A172 (cell line): ENCODE data around the gene FCHSD2. TPM values are rescaled to one million over a fixed set of nuclear protein-coding genes. Genes with fewer than 3 reads are reported as not detected.
"Not testable (repeated sequence)": the region's sequence is repeated elsewhere in the genome, so short reads cannot be mapped to it uniquely, and the experiment has no call there.

Source experiments
- DNase-seq: peaks from one replicate; pipeline ENCODE4 v3.0.0-alpha.2; 2015; ENCODE audit warnings: low spot score
- total RNA-seq: library from RNA; depleted of rRNA; stranded (reverse); fragments of >200 nt; shearing (Covaris generic); gene quantifications from 2 replicates; pipeline ENCODE4 v1.2.3, GENCODE V29; 2014

The FCHSD2 gene
- total RNA-seq, 1 experiment from 2014 or later, result 8.7 TPM

DNA sequence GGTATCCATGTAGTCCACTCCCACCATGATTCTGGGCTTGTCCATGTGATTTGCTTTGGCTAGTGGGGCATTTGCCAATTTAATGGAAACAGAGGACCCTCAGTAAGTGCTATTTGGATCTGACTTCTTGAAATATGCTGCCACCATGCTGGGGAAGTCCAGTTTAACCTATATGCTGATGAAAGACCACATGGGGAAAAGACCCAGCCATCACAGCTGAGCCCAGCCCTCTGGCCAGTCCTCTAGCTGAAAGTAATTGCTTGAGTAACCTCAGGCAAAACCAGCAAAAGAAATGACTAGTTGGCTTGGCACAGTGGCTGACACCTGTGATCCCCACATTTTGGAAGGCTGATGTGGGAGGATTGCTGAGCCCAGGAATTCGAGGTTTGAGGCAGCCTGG is 266.4 kb downstream of the FCHSD2 start:
- no peak for DNase-seq

DNA sequence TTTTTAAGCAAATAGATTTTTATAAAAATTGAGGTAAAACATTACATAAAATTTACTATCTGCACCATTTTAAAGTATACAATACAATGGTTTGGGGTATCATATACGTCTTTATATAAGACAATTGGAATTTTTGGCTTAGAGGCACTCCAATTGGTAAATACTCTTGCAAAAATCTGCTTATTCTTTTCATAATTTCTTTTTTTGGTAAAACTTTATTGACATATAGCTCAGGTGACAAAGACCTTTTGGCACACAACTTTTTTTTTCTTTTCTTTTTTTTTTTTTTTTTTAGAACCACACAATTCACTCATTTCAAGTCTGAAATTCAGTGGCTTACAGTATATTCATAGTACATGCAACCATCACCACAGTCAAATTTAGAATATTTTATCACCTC is 270.1 kb downstream of the FCHSD2 start:
- no peak for DNase-seq

DNA sequence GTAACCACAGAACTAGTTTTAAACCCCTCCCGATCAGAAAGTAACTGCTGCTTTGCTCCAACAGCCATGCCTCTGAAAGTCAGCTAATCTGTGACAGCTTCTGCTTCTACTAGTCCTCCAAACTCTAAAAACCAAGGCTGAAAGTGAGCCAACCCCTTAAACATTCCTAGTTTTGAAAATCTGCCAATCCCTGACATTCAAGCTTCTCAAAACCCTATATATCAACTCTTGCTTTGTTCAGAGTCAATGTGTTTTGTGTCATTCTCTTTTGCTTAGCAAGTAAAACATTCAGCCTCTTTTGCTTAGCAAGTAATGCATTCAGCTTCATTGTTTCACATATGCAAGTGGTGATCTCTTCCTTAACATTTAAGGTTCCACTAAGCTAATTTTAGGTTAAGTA is 271.0 kb downstream of the FCHSD2 start:
- no peak for DNase-seq

GRCh38 chr11:72869831-72870230 is 272.3 kb downstream of the FCHSD2 start:
- no peak for DNase-seq

- DNase-seq, result no peak
These were observed 274.1 kb downstream of the FCHSD2 start for GRCh38 chr11:72867970-72868369.

DNA sequence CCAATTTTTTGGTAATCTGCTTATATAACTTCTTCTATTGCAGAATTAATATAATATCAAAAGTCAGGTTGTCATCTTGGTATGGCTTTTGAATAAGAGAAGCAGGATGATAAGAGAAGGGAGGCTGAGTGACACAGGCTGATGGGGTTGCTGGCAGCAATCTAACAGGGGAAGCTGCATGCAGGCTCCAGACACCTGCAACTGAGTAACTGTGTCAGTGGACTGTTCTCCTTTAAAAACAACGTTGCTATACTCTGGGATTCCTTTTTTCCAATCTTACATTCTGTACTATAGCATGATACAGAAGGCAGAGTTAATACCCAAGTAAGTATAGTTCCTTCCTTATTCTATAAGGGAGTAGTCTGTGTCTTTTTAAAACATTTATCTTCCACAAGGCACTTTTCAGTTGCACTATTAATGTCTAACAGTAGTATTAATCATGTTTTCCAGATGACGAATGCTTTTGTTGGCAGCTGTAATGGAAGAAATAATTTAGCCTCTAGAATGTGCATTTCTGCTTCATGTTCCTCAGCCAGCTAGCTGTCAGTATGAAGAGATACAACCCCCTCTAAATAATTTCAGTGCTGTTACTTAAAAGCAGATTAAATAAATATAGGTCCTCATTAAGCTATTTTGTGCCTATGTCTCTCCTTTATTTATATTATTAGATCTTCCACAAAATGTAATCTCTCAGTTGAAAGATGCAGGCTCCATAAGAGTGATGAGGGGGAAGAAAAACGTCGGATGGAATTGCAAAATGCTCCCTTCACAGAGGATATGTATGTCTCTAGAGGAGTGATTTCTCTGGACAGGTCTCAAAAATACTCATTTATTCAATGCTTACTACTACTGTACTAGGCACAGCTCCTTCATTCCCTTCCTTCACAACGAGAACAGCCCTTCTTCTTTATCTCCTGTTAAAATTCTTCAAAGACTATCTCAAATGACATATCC is 277.1 kb downstream of the FCHSD2 start:
- DNase-seq, result peak; percentile 52

DNA sequence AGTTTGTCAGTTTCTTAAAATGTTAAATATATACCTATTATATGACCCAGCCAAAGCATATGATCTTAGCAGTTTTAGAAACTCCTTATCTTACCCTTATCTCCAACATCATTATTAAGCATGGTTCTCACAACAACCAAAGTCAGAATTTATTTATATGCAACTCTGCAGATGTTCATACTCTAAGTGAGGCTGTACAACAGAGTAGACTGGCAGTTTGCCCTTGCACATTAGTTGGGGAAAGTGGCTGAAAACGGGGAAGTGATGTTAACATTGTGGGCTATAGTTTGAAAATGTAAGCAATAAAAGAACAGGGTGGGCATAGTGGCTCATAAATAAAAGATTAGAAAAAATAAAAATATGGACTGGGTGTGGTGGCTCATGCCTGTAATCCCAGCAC is 278.2 kb downstream of the FCHSD2 start:
- no peak for DNase-seq

GRCh38 chr11:72863091-72863490 is 279.0 kb downstream of the FCHSD2 start:
- no peak for DNase-seq

- no peak for DNase-seq
These were observed 281.5 kb downstream of the FCHSD2 start for GRCh38 chr11:72860592-72860991.

- no peak for DNase-seq
These were observed 282.1 kb downstream of the FCHSD2 start for GRCh38 chr11:72860010-72860409.

- DNase-seq, result no peak
These were observed 283.0 kb downstream of the FCHSD2 start for GRCh38 chr11:72859126-72859525.

DNA sequence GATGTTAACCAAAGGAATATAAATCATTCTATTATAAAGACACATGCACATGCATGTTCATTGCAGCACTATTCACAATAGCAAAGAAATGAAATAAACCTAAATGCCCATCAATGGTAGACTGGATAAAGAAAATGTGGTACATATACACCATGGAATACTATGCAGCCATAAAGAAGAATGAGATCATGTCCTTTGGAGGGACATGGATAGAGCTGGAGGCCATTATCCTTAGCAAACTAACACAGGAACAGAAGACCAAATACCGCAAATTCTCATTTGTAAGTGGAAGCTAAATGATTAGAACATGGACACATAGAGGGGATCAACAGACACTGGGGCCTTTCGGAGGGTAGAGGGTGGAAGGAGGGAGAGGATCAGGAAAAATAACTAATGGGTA is 283.9 kb downstream of the FCHSD2 start:
- DNase-seq, result not testable (repeated sequence)

DNA sequence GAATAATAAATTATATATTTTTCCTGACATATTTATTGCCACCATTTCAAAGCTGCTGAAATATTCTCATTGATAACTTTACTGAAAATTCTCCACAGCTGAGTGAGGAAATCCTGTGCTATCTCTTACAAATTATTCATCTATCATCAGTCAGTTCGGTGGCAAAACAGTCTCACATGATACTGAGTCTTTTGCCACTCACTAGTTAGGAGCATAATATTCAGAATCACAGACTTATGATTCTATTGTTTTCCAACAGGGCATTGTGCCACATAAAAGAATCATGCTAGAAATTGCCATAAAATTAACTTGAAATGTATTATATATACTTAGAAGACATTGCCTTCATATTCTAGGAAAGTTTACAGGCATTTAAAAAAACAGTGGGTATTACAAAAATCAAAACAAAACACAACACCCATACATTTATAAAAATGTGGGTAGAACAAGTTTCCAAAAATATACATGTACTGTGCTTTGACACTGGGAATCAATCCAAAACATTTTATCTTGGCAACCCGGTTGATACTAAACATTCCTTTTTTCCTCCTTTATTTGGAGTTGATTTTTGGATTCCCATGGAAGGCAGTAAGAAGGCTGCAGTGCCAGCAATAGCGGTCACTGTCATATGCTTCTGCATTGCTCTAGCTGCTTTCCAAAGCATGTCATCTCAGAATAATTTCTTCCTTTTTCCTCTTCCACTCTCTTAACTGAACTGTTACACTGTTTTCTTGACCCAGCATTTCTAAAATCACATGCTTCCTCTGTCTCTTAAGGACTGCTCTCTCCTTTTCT is 285.4 kb downstream of the FCHSD2 start:
- DNase-seq, result no peak

DNA sequence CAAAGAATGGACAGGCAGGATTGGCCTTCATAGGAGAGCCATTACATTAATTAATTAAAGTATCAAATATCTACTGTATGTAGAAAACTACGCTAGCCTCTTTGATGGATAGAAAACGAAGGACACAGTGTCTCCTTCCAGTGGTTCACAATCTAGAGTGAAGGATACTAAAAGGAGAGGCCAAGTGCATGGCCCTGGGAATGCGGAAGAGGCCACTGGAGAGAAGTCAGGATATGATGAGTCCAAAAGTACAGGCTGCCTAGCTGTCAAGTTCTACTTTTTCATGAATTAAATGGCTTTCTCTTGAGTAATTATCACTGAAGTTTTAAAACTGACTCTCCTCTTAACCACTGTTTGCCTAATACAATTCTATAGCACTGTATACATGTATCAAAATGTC is 286.1 kb downstream of the FCHSD2 start:
- no peak for DNase-seq

GRCh38 chr11:72851726-72852125 is 290.4 kb downstream of the FCHSD2 start:
- DNase-seq, result no peak

- no peak for DNase-seq
These were observed 291.3 kb downstream of the FCHSD2 start for GRCh38 chr11:72850832-72851231.

- DNase-seq, result peak; percentile 46
These were observed 293.2 kb downstream of the FCHSD2 start for GRCh38 chr11:72848846-72849466.

GRCh38 chr11:72844356-72844755 is 297.8 kb downstream of the FCHSD2 start:
- DNase-seq, result no peak

DNA sequence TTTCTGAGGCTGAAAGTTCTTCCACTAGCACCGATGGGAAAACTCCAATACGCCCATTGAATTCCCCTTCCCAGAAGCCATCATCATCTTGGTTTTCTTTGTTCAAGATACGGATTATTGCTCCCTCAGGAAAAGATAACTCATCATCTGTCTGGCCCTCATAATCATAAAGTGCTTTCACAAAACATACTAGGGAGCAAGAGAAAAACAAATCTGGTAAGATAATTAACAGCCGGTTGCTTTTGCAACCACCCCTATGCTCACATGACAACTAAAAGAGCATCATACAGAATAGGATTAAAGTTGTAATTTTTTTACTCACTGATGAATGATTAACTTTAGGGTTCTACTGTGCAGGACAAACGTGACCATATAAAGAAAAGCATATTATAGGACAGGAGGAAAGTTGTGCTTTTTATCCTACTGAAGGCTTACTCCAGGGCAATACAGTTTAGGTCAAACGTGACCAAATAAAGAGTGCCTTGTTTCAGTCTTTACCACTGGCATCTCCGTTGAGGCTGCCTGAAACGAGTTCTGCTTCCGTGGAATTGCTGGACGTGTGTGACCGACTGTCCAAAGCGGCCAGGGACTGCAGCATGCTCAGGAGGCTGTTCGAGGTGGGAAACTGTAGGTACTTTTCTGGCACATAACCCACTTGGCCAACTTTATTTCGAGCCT is 299.3 kb downstream of the FCHSD2 start:
- DNase-seq, result no peak

GRCh38 chr11:72842126-72842525 is 300.0 kb downstream of the FCHSD2 start:
- DNase-seq, result no peak

GRCh38 chr11:72841397-72841796 is 300.7 kb downstream of the FCHSD2 start:
- no peak for DNase-seq

- peak; percentile 33 for DNase-seq
These were observed 301.3 kb downstream of the FCHSD2 start for GRCh38 chr11:72840780-72841179.
